LNCaP clone FGC (cell line): ENCODE data around the gene SENP6.

Experiments used
- DNase-seq: peaks from one replicate; pipeline ENCODE4 v3.0.0-alpha.2; 2011; ENCODE audit warnings: low read depth
- H3K4me3 ChIP-seq: 2 replicates; pipeline ENCODE4 v1.5.1; 2011; ENCODE audit warnings: mild to moderate bottlenecking, low read depth, low read length, control low read depth
- CTCF ChIP-seq: IDR thresholded peaks from 2 replicates; pipeline ENCODE4 v1.5.1; 2012; ENCODE audit warnings: mild to moderate bottlenecking; ENCODE audit not compliant: control insufficient read depth, insufficient read depth; ENCODE audit errors: extremely low read depth

The SENP6 gene

GRCh38 chr6:75747152-75747992 lies 145.7 kb downstream of the SENP6 start:
- TF ChIP-seq CTCF, result no peak
- peak; percentile 98 for DNase-seq
- H3K4me3 ChIP-seq, result no peak overlapping the region; the same call in 1 of the 2 replicates

DNA sequence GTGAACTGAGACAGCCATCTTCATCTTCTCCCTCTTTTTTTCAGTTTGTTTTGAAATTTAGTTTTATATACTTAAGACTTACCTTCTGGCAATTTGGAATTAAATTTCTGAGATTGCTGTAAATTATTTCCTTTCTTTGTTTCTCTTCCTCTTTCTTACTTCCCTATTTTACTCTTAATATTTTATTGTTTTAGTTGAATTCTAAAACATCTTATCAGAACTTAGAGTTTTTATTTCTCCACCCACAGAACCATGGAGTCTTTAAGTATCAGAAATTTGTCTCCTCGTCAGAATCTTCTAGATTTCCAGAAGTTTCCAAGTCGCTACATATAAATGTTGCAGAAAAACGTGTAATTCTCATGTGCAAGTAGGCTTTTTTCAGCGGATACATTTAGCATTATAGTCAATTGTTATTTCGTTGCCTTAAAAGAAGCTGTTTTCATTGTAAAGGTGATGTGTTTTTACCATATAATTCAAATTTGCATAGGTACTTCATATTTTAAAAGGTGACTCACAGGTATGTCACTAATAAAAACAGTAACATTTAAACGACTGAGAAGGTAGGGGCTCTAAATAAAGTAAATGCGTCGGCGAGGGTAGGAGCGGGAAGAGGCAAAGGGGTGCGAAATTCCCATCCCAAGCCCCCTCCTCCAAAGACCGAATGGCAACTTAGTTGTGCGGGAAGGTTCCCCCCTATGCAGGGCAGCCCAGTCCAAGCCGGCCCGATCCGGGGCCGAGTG lies 146.5 kb downstream of the SENP6 start:
- peak overlapping the region; percentile 80 for H3K4me3 ChIP-seq
- no peak for DNase-seq
- no peak for TF ChIP-seq CTCF

GRCh38 chr6:75748743-75749538 lies 147.3 kb downstream of the SENP6 start, which contains the start of gene MYO6:
TSS of gene MYO6 (plus strand) at chr6:75749239. CDS start at chr6:75817548, 68,309 bp downstream.
- TF ChIP-seq CTCF, result no peak

GRCh38 chr6:75751443-75751842 lies 149.8 kb downstream of the SENP6 start:
- peak overlapping the region; percentile 80 for H3K4me3 ChIP-seq
- no peak for DNase-seq
- TF ChIP-seq CTCF, result no peak

More at GRCh38 chr6:75748743-75749538, 147.3 kb downstream of the SENP6 start, which contains the start of gene MYO6:
- H3K4me3 ChIP-seq, result peak within 1 kb of the TSS; percentile 80
- DNase-seq, result no peak

GRCh38 chr6:75752365-75752764 lies 150.7 kb downstream of the SENP6 start:
- peak overlapping the region; percentile 80 for H3K4me3 ChIP-seq
- TF ChIP-seq CTCF, result no peak
- DNase-seq, result no peak

- no peak for DNase-seq
- no peak overlapping the region for H3K4me3 ChIP-seq
- TF ChIP-seq CTCF, result no peak
Measured at GRCh38 chr6:75755704-75756103, 154.0 kb downstream of the SENP6 start.
